ENCODE measurements around the gene SLC35G6. TPM values are rescaled to one million over a fixed set of nuclear protein-coding genes. Genes with fewer than 3 reads are reported as not detected.

SLC35G6 gene
- total and polyA plus RNA-seq, 2 of the 13 experiments (the other 11 are each of a cell fraction or from before 2014, with no cell fraction given), result 0.07 TPM; not detected in 1

GRCh38 chr17:7444682-7445618 lies 36.3 kb upstream of the SLC35G6 start, which contains the start of gene CHRNB1 (continued):
- TF ChIP-seq ZNF687 (CRISPR knock-in tag; IDR thresholded peaks at IDR 0.05) (peak; percentile 92), MAFK (conservative IDR thresholded peaks at IDR 0.05 in 1 of 2, IDR thresholded peaks at IDR 0.05 in 1 of 2; ENCODE audit: low read length in 2 of 2) (no peak), GPBP1L1 (CRISPR knock-in tag; IDR thresholded peaks at IDR 0.05) (no peak), PHF21A (CRISPR knock-in tag; IDR thresholded peaks at IDR 0.05) (0 out of 2 replicates have a peak, but pooled peaks have one; percentile 66), HNF4A (CRISPR knock-in tag; IDR thresholded peaks at IDR 0.05) (no peak), ZNF557 (CRISPR knock-in tag; IDR thresholded peaks at IDR 0.05) (no peak), SKI (IDR thresholded peaks at IDR 0.05; ENCODE audit: partially characterized antibody) (peak; percentile 31), NPAS2 (CRISPR knock-in tag; IDR thresholded peaks at IDR 0.05; ENCODE audit: borderline replicate concordance) (no peak), ZBTB21 (CRISPR knock-in tag; IDR thresholded peaks at IDR 0.05) (no peak), WIZ (CRISPR knock-in tag; IDR thresholded peaks at IDR 0.05) (no peak), NFIB (CRISPR knock-in tag; IDR thresholded peaks at IDR 0.05; ENCODE audit: borderline replicate concordance) (no peak), ZNF850 (CRISPR knock-in tag; conservative IDR thresholded peaks at IDR 0.05) (no peak; the same call in 1 of the 2 replicates), ZFP1 (CRISPR knock-in tag; IDR thresholded peaks at IDR 0.05) (no peak), SOX6 (IDR thresholded peaks at IDR 0.05) (no peak), SOX6 (CRISPR knock-in tag; IDR thresholded peaks at IDR 0.05) (peak; percentile 39; the same call in 1 of the 2 replicates), HNRNPL (IDR thresholded peaks at IDR 0.05; ENCODE audit: low read depth, low read length) (0 out of 2 replicates have a peak, but pooled peaks have one; percentile 50), ZIK1 (CRISPR knock-in tag; IDR thresholded peaks at IDR 0.05; ENCODE audit: borderline replicate concordance, low read depth) (peak; percentile 72; the same call in 1 of the 2 replicates), ZNF773 (CRISPR knock-in tag; IDR thresholded peaks at IDR 0.05; ENCODE audit: borderline replicate concordance) (no peak), SSRP1 (CRISPR knock-in tag; IDR thresholded peaks at IDR 0.05) (no peak), HINFP (CRISPR knock-in tag; IDR thresholded peaks at IDR 0.05; ENCODE audit: low read depth) (peak; percentile 69; the same call in 1 of the 2 replicates), ATRX (CRISPR knock-in tag; IDR thresholded peaks at IDR 0.05; ENCODE audit: borderline replicate concordance) (no peak)

Measured in HepG2 (cell line).